H9 (cell line): ENCODE data around the gene RPAIN. TPM values are rescaled to one million over a fixed set of nuclear protein-coding genes. Genes with fewer than 3 reads are reported as not detected.

Experiments
- DNase-seq: peaks from one replicate; pipeline ENCODE4 v3.0.0-alpha.2; 2017
- H2AFZ ChIP-seq: one replicate; pipeline ENCODE4 v1.6.1; 2013; ENCODE audit warnings: mild to moderate bottlenecking, low read length, control low read depth, moderate library complexity
- H2AK5ac ChIP-seq: 2 replicates; pipeline ENCODE4 v1.6.1; 2013; ENCODE audit warnings: low read length, control low read depth, mixed read lengths; ENCODE audit not compliant: insufficient read length
- H2BK120ac ChIP-seq: one replicate; pipeline ENCODE4 v1.6.1; 2013; ENCODE audit warnings: low read depth, mild to moderate bottlenecking, low read length, control low read depth, inconsistent platforms; ENCODE audit not compliant: poor library complexity, severe bottlenecking
- H2BK12ac ChIP-seq: 2 replicates; pipeline ENCODE4 v1.6.1; 2013; ENCODE audit warnings: low read length, control low read depth, mixed read lengths, low read depth; ENCODE audit not compliant: insufficient read length
- H2BK15ac ChIP-seq: 2 replicates; pipeline ENCODE4 v1.6.1; 2013; ENCODE audit warnings: low read depth, low read length, control low read depth
- H2BK20ac ChIP-seq: one replicate; pipeline ENCODE4 v1.6.1; 2013; ENCODE audit warnings: low read depth, mild to moderate bottlenecking, low read length, control low read depth, inconsistent platforms; ENCODE audit not compliant: poor library complexity, severe bottlenecking
- H2BK5ac ChIP-seq: 2 replicates; pipeline ENCODE4 v1.6.1; 2013; ENCODE audit warnings: low read length, control low read depth, mixed read lengths; ENCODE audit not compliant: insufficient read length
- H3K14ac ChIP-seq: 2 replicates; pipeline ENCODE4 v1.6.1; 2013; ENCODE audit warnings: low read length, control low read depth; ENCODE audit not compliant: insufficient read depth
- H3K18ac ChIP-seq: 2 replicates; pipeline ENCODE4 v1.6.1; 2013; ENCODE audit warnings: low read depth, mild to moderate bottlenecking, mixed read lengths, low read length, control low read depth; ENCODE audit not compliant: insufficient read length
- H3K23ac ChIP-seq: 2 replicates; pipeline ENCODE4 v1.6.1; 2013; ENCODE audit warnings: low read length, control low read depth, mixed read lengths, low read depth; ENCODE audit not compliant: insufficient read length
- H3K23me2 ChIP-seq: 2 replicates; pipeline ENCODE4 v1.6.1; 2013; ENCODE audit warnings: low read depth, mild to moderate bottlenecking, mixed read lengths, low read length, control low read depth; ENCODE audit not compliant: insufficient read length, poor library complexity, severe bottlenecking
- H3K27ac ChIP-seq: 2 replicates; pipeline ENCODE4 v1.5.1; 2013; ENCODE audit warnings: low read length, control low read depth, mixed read lengths, low read depth; ENCODE audit not compliant: insufficient read length
- H3K27me3 ChIP-seq: 2 replicates; pipeline ENCODE4 v1.6.1; 2013; ENCODE audit warnings: low read length, control low read depth, inconsistent platforms; ENCODE audit not compliant: insufficient read depth
- H3K4ac ChIP-seq: 2 replicates; pipeline ENCODE4 v1.6.1; 2013; ENCODE audit warnings: low read depth, mild to moderate bottlenecking, control low read depth, inconsistent platforms, low read length, moderate library complexity
- H3K4me1 ChIP-seq: 2 replicates; pipeline ENCODE4 v1.6.1; 2013; ENCODE audit warnings: low read length, control low read depth, inconsistent platforms; ENCODE audit not compliant: insufficient read depth
- H3K4me2 ChIP-seq: 2 replicates; pipeline ENCODE4 v1.6.1; 2013; ENCODE audit warnings: low read length, control low read depth, mixed read lengths; ENCODE audit not compliant: insufficient read length, insufficient read depth
- H3K56ac ChIP-seq: 2 replicates; pipeline ENCODE4 v1.6.1; 2013; ENCODE audit warnings: low read depth, mild to moderate bottlenecking, mixed read lengths, low read length, control low read depth; ENCODE audit not compliant: insufficient read length
- H3K79me1 ChIP-seq: 2 replicates; pipeline ENCODE4 v1.6.1; 2013; ENCODE audit warnings: low read depth, mild to moderate bottlenecking, moderate library complexity, low read length, control low read depth, inconsistent platforms; ENCODE audit not compliant: insufficient read depth, poor library complexity, severe bottlenecking
- H3K79me2 ChIP-seq: 2 replicates; pipeline ENCODE4 v1.6.1; 2013; ENCODE audit warnings: low read length, control low read depth, inconsistent platforms; ENCODE audit not compliant: insufficient read depth
- H3K9ac ChIP-seq: 2 replicates; pipeline ENCODE4 v1.6.1; 2013; ENCODE audit warnings: low read length, control low read depth, mixed read lengths; ENCODE audit not compliant: insufficient read length; ENCODE audit errors: extremely low read depth
- H3K9me3 ChIP-seq: one replicate; pipeline ENCODE4 v1.6.1; 2013; ENCODE audit warnings: low read depth, low read length, inconsistent platforms; ENCODE audit not compliant: control insufficient read depth
- H3T11ph ChIP-seq: one replicate; pipeline ENCODE4 v1.6.1; 2013; ENCODE audit warnings: mild to moderate bottlenecking, low read length, control low read depth, inconsistent platforms
- H4K20me1 ChIP-seq: one replicate; pipeline ENCODE4 v1.6.1; 2013; ENCODE audit not compliant: control insufficient read depth, insufficient read length, insufficient read depth
- H4K5ac ChIP-seq: 2 replicates; pipeline ENCODE4 v1.6.1; 2013; ENCODE audit warnings: low read depth, mild to moderate bottlenecking, mixed read lengths, low read length, control low read depth; ENCODE audit not compliant: insufficient read length
- H4K8ac ChIP-seq: replicated peaks from 2 replicates; pipeline ENCODE4 v1.6.1; 2013; ENCODE audit warnings: low read length, control low read depth, mixed read lengths, low read depth; ENCODE audit not compliant: insufficient read length
- H4K91ac ChIP-seq: 2 replicates; pipeline ENCODE4 v1.6.1; 2013; ENCODE audit warnings: low read depth, mild to moderate bottlenecking, moderate library complexity, mixed read lengths, low read length, control low read depth; ENCODE audit not compliant: insufficient read length
- H3K27ac Mint-ChIP-seq, 3 experiments: 2 replicates in 2 of 3; 3 replicates in 1 of 3; pipeline ENCODE4 v1.8.0; 2020 to 2021; ENCODE audit warnings: mixed read lengths in 3 of 3, mild to moderate bottlenecking in 1 of 3, moderate library complexity in 1 of 3
- H3K27me3 Mint-ChIP-seq: 2 replicates; pipeline ENCODE4 v1.8.0; 2021; ENCODE audit warnings: low read depth, mild to moderate bottlenecking, moderate library complexity, mixed read lengths
- H3K36me3 Mint-ChIP-seq, 3 experiments: 2 replicates in 2 of 3; 3 replicates in 1 of 3; pipeline ENCODE4 v1.8.0; 2020 to 2021; ENCODE audit warnings: low read depth in 3 of 3, mixed read lengths in 3 of 3; ENCODE audit not compliant: insufficient read depth in 1 of 3
- H3K4me1 Mint-ChIP-seq, 2 experiments: 2 replicates each; pipeline ENCODE4 v1.8.0; 2020; ENCODE audit warnings: mixed read lengths in 2 of 2
- H3K4me3 Mint-ChIP-seq, 2 experiments: 2 replicates in 1 of 2; 3 replicates in 1 of 2; pipeline ENCODE4 v1.8.0; 2020 to 2021; ENCODE audit warnings: mild to moderate bottlenecking in 2 of 2, mixed read lengths in 2 of 2, moderate library complexity in 1 of 2
- H3K9me3 Mint-ChIP-seq, 2 experiments: 2 replicates in 1 of 2; 3 replicates in 1 of 2; pipeline ENCODE4 v1.8.0; 2020; ENCODE audit warnings: mild to moderate bottlenecking in 2 of 2, mixed read lengths in 2 of 2, moderate library complexity in 1 of 2
- CTCF ChIP-seq: fragments of 200-600 bp; sonication (generic); conservative IDR thresholded peaks from 3 replicates; pipeline ENCODE4 v1.8.0; 2021; ENCODE audit warnings: antibody characterized with exemption, mild to moderate bottlenecking
- WGBS: extraction: QIAGEN DNeasy Blood & Tissue Kit; methylation state at CpG from one replicate; pipeline ENCODE4 v1.1.7; 2013; ENCODE audit warnings: missing lambda C conversion rate, low lambda C conversion rate, mixed read lengths; ENCODE audit not compliant: insufficient read length; ENCODE audit errors: extremely low coverage; 5-methylcytosine and 5-hydroxymethylcytosine counted together
- total RNA-seq: library from RNA; stranded (reverse); gene quantifications from 2 replicates; pipeline ENCODE4 v1.2.1, GENCODE V29; 2021

The RPAIN gene
- total RNA-seq, 1 experiment from 2014 or later, result 78.9 TPM

GRCh38 chr17:5446786-5447185, 26.8 kb downstream of the RPAIN start:
- Histone ChIP-seq H3K23ac (no peak overlapping the region), H2BK12ac (no peak overlapping the region), H2AK5ac (no peak overlapping the region), H2BK120ac (no peak overlapping the region), H4K5ac (no peak overlapping the region), H3K56ac (no peak overlapping the region), H3K79me1 (no peaks in the 10 kb centered on the region), H2AFZ (no peak overlapping the region), H3K27me3 (no peaks in the 10 kb centered on the region), H3K4ac (no peak overlapping the region), H3K9ac (no peak overlapping the region), H3K18ac (no peak overlapping the region), H2BK15ac (no peak overlapping the region), H2BK20ac (no peak overlapping the region), H4K20me1 (no peaks in the 10 kb centered on the region), H3K9me3 (no peaks in the 10 kb centered on the region), H4K91ac (no peak overlapping the region), H3K14ac (no peak overlapping the region), H3K4me2 (no peak overlapping the region), H3K27ac (no peak overlapping the region), H3K79me2 (no peaks in the 10 kb centered on the region), H2BK5ac (no peak overlapping the region), H4K8ac (no peak overlapping the region), H3K23me2 (no peaks in the 10 kb centered on the region), H3T11ph (no peak overlapping the region), H3K4me1 (no peaks in the 10 kb centered on the region)
- Mint-ChIP-seq H3K4me3 (no peak overlapping the region), H3K4me1 (no peaks in the 10 kb centered on the region), H3K9me3 (no peaks in the 10 kb centered on the region), H3K27me3 (no peaks in the 10 kb centered on the region), H3K27ac (no peak overlapping the region), H3K36me3 (peaks cover 50 to 84% (median 83%) of the 10 kb centered on the region in 3 experiments; a peak in 6 of 7 replicates)
- WGBS, result no CpG with 5 or more reads among the region's 8 CpGs
- TF ChIP-seq CTCF, result no peak
- DNase-seq, result no peak
